PC-9 (cell line): Measurements from ENCODE around the gene RER1. TPM values are rescaled to one million over a fixed set of nuclear protein-coding genes. Genes with fewer than 3 reads are reported as not detected.

Experiments
- BruUV-seq: library from RNA; stranded (reverse); fragments of 400-500 nt; replicated peaks from 2 replicates; lab custom pipeline; 2021; lab: Mats Ljungman, UMichigan
- CTCF ChIA-PET: fragments of 300-600 bp; sonication (Branson Sonifier 250); formaldehyde crosslinking; loops from one replicate; lab custom pipeline; 2022; ENCODE audit warnings: antibody characterized with exemption; lab: Charles Lee
- POLR2A ChIA-PET: fragments of 300-600 bp; sonication (Branson Sonifier 250); formaldehyde crosslinking; loops from one replicate; lab custom pipeline; 2022; ENCODE audit warnings: antibody characterized with exemption; ENCODE audit not compliant: unreplicated experiment; lab: Charles Lee
- DNase-seq, 2 experiments: peaks; one replicate each; pipeline versions ENCODE4 v3.0.0 to v3.0.0-alpha.2; 2015 to 2022; ENCODE audit warnings: mixed read lengths in 1 of 2
- H2AFZ ChIP-seq: fragments of 200-600 bp; sonication (generic); 2 replicates; pipeline ENCODE4 v1.8.1; 2017; ENCODE audit warnings: antibody characterized with exemption
- H3F3A ChIP-seq: fragments of 200-600 bp; sonication (generic); 2 replicates; pipeline ENCODE4 v1.8.1; 2017; ENCODE audit warnings: antibody characterized with exemption, mild to moderate bottlenecking, low read depth; ENCODE audit not compliant: insufficient read depth
- H3K27ac ChIP-seq: fragments of 200-600 bp; sonication (generic); 2 replicates; pipeline ENCODE4 v1.6.1; 2016; ENCODE audit warnings: mixed run types
- H3K27me3 ChIP-seq: fragments of 200-600 bp; sonication (generic); 2 replicates; pipeline ENCODE4 v1.6.1; 2016; ENCODE audit warnings: low read depth, mixed run types; ENCODE audit not compliant: insufficient read depth
- H3K36me3 ChIP-seq: fragments of 200-600 bp; sonication (generic); 2 replicates; pipeline ENCODE4 v1.6.1; 2016; ENCODE audit warnings: low read depth, mixed run types
- H3K4me1 ChIP-seq: fragments of 200-600 bp; sonication (generic); replicated peaks from 2 replicates; pipeline ENCODE4 v1.6.1; 2016; ENCODE audit warnings: mixed run types; ENCODE audit not compliant: insufficient read depth
- H3K4me2 ChIP-seq: fragments of 200-600 bp; sonication (generic); 2 replicates; pipeline ENCODE4 v1.6.1; 2017; ENCODE audit warnings: mixed run types
- H3K4me3 ChIP-seq: fragments of 200-600 bp; sonication (generic); 2 replicates; pipeline ENCODE4 v1.6.1; 2016; ENCODE audit warnings: mixed run types
- H3K79me2 ChIP-seq: fragments of 200-600 bp; sonication (generic); 2 replicates; pipeline ENCODE4 v1.6.1; 2017; ENCODE audit warnings: low read depth, mixed run types
- H3K9me2 ChIP-seq: fragments of 200-600 bp; sonication (generic); 2 replicates; pipeline ENCODE4 v1.8.1; 2017; ENCODE audit warnings: mild to moderate bottlenecking; ENCODE audit not compliant: insufficient read depth
- H3K9me3 ChIP-seq: fragments of 200-600 bp; sonication (generic); 2 replicates; pipeline ENCODE4 v1.8.1; 2016; ENCODE audit warnings: low read depth; ENCODE audit not compliant: insufficient read depth
- H4K20me1 ChIP-seq: fragments of 200-600 bp; sonication (generic); 2 replicates; pipeline ENCODE4 v1.8.1; 2017; ENCODE audit not compliant: insufficient read depth
- EZH2 ChIP-seq: fragments of 200-600 bp; sonication (generic); IDR thresholded peaks from 2 replicates; pipeline ENCODE4 v1.8.0; 2017; ENCODE audit warnings: antibody characterized with exemption, low read depth
- intact Hi-C: fragments of 100-400 bp; cut with micrococcal nuclease; formaldehyde crosslinking; loops from one replicate; pipeline ENCODE4 v1.10.0; 2022; ENCODE audit not compliant: unreplicated experiment
- total RNA-seq: library from RNA; stranded (reverse); gene quantifications from 2 replicates; pipeline ENCODE4 v1.2.3, GENCODE V29; 2021
- TF ChIP-seq, protein P1 (sequence below): fragments of 200-600 bp; sonication (generic); conservative IDR thresholded peaks from 2 replicates; pipeline ENCODE4 v1.6.1; 2017; ENCODE audit warnings: mixed run types, antibody characterized with exemption, mild to moderate bottlenecking, moderate library complexity

Gene RER1
- total RNA-seq, 1 experiment from 2014 or later: 131 TPM

DNA sequence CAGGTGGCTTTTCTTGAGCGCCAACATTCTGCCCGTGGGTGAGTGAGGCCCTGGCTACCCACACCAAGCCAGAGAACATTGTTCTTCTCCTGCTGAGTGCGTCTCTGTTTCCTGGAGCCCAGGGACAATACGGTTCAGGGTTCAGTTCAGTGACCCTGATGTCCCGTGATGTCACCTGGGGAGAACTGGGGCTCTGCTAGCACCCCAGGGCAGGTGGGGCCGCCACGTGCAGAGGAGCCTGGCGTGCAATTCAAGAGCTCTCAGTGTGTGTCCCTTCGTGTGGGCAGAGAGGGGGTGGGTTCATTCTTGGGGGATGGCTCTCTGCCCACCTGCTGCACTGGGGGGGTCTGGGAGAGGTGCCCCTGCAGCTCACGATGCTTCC, 38.9 kb downstream of the RER1 start:
- intact Hi-C loops: no loop called here
- Histone ChIP-seq H3F3A (0 out of 2 replicates have a peak, but pooled peaks cover 5% of the 10 kb centered on the region), H2AFZ (no peak overlapping the region), H3K4me2 (no peak overlapping the region), H3K27ac (no peak overlapping the region), H3K4me1 (no peaks in the 10 kb centered on the region), H3K27me3 (peaks cover 54% of the 10 kb centered on the region), H3K9me3 (no peaks in the 10 kb centered on the region), H4K20me1 (no peaks in the 10 kb centered on the region; the same call in 1 of the 2 replicates), H3K9me2 (no peaks in the 10 kb centered on the region), H3K4me3 (no peak overlapping the region), H3K79me2 (no peaks in the 10 kb centered on the region), H3K36me3 (no peaks in the 10 kb centered on the region)
- TF ChIP-seq, protein P1, sequence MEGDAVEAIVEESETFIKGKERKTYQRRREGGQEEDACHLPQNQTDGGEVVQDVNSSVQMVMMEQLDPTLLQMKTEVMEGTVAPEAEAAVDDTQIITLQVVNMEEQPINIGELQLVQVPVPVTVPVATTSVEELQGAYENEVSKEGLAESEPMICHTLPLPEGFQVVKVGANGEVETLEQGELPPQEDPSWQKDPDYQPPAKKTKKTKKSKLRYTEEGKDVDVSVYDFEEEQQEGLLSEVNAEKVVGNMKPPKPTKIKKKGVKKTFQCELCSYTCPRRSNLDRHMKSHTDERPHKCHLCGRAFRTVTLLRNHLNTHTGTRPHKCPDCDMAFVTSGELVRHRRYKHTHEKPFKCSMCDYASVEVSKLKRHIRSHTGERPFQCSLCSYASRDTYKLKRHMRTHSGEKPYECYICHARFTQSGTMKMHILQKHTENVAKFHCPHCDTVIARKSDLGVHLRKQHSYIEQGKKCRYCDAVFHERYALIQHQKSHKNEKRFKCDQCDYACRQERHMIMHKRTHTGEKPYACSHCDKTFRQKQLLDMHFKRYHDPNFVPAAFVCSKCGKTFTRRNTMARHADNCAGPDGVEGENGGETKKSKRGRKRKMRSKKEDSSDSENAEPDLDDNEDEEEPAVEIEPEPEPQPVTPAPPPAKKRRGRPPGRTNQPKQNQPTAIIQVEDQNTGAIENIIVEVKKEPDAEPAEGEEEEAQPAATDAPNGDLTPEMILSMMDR: no peak
- TF ChIP-seq EZH2: no peak
- BruUV-seq: no TSS peak
- POLR2A ChIA-PET: no interaction called here
- DNase-seq: no peak
- CTCF ChIA-PET: no interaction called here

DNA sequence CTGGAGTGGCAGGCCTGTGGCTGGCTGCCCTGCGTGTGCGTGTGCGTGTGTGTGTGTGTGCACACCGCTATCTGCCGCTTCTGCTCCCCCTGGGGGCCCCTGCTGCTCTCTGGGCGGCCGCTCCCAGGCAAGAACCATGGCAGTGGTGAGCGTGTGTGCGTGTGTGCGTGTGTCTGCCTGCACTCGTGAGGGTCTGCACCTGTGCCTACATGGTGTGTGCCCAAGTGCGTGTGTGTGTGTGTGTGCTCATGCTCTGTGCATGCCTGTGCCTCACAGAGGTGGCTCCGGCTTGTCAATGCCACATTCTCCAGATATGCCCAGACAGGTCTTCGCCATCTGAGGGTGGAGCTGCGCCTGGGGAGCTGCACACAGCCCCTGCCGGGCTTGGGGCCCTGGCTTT, 39.5 kb downstream of the RER1 start:
- H3K79me2 ChIP-seq: no peaks in the 10 kb centered on the region
- peaks cover 52% of the 10 kb centered on the region for H3K27me3 ChIP-seq
- ChIA-PET POLR2A (no interaction called here), CTCF (no interaction called here)
- no peak overlapping the region for H3K27ac ChIP-seq
- intact Hi-C loops: no loop called here
- no peaks in the 10 kb centered on the region for H3K9me3 ChIP-seq
- no peak overlapping the region for H2AFZ ChIP-seq
- H3K4me3 ChIP-seq: no peak overlapping the region
- no peaks in the 10 kb centered on the region for H3K9me2 ChIP-seq
- no peaks in the 10 kb centered on the region; the same call in 1 of the 2 replicates for H4K20me1 ChIP-seq
- H3F3A ChIP-seq: 0 out of 2 replicates have a peak, but pooled peaks cover under 1% of the 10 kb centered on the region
- BruUV-seq: no TSS peak
- TF ChIP-seq EZH2: no peak
- TF ChIP-seq, protein P1: no peak
- no peaks in the 10 kb centered on the region for H3K4me1 ChIP-seq
- DNase-seq: no peak
- no peaks in the 10 kb centered on the region for H3K36me3 ChIP-seq
- no peak overlapping the region for H3K4me2 ChIP-seq

DNA sequence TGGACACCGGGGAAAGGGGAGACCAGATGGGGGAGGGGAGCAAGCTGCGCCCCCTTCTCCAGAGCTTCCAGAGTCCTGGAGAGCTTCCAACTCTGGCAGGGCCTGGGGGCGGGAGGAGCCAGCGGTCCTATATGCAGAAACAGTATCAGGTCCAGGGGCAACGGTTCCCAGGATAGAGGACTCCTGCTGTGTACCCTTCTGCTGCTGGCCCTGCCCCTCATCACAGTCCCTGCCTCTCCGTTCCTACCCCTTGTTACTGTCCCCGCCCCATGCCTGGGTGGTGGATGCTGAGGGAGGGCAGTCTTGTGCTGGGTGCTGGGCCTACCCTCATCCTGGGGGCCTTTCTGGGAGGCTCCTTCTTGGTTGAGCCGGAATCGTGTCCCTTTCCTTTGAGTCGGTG, 39.9 kb downstream of the RER1 start:
- H3K9me2 ChIP-seq: no peaks in the 10 kb centered on the region
- ChIA-PET POLR2A (no interaction called here), CTCF (no interaction called here)
- intact Hi-C loops: no loop called here
- no peaks in the 10 kb centered on the region; the same call in 1 of the 2 replicates for H4K20me1 ChIP-seq
- DNase-seq: no peak
- TF ChIP-seq, protein P1: no peak
- no peak for TF ChIP-seq EZH2
- no peaks in the 10 kb centered on the region for H3K79me2 ChIP-seq
- H3K4me1 ChIP-seq: no peaks in the 10 kb centered on the region
- H2AFZ ChIP-seq: no peak overlapping the region
- H3F3A ChIP-seq: no peaks in the 10 kb centered on the region
- no peak overlapping the region for H3K4me3 ChIP-seq
- H3K27me3 ChIP-seq: peaks cover 52% of the 10 kb centered on the region
- H3K27ac ChIP-seq: no peak overlapping the region
- H3K4me2 ChIP-seq: no peak overlapping the region
- H3K9me3 ChIP-seq: no peaks in the 10 kb centered on the region
- H3K36me3 ChIP-seq: no peaks in the 10 kb centered on the region
- no TSS peak for BruUV-seq
